Measurements from ENCODE around the gene TOE1.
"Not testable (repeated sequence)": the region's sequence is repeated elsewhere in the genome, so short reads cannot be mapped to it uniquely, and the experiment has no call there.

TOE1 gene

DNA sequence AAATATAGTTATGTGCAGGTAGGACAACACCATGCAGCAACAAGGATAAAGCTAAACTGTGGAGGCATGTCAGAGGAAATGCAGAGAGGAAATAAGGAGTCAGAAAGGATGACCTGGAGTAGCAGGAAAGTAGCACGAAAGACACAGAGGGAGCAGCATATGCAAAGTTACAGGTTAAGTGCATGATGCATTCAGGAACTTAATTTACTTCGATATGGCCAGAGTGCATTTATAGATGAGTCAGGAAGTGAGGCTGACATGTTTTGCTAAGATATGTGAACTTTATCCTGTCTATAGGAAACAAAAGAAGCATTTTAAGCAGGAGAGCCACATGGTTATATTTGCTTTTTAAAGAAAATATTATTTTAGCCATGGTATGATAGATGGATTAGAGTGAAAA, 15.7 kb downstream of the TOE1 start:
- no peak for DNase-seq

GRCh38 chr1:45356186-45356585, 16.2 kb downstream of the TOE1 start:
- DNase-seq, result no peak

- peak; percentile 66 for DNase-seq
These were observed 20.0 kb downstream of the TOE1 start for GRCh38 chr1:45359882-45360513.

DNA sequence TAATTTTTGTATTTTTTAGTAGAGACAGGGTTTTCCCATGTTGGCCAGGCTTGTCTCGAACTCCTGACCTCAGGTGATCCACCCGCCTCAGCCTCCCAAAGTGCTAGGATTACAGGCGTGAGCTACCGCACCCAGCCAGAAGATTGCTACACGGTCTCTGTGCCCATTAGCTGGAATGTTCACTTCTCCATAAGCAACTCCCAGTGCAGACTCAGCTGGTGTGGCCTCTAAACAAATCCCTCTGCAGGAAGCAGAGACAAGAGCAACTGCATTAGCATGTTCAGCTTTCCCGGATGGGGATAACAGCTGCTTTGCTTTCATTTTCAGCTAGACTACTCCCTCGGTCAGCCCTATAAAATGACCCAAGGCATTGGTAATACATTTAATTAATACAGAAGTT, 21.0 kb downstream of the TOE1 start:
- not testable (repeated sequence) for DNase-seq

DNA sequence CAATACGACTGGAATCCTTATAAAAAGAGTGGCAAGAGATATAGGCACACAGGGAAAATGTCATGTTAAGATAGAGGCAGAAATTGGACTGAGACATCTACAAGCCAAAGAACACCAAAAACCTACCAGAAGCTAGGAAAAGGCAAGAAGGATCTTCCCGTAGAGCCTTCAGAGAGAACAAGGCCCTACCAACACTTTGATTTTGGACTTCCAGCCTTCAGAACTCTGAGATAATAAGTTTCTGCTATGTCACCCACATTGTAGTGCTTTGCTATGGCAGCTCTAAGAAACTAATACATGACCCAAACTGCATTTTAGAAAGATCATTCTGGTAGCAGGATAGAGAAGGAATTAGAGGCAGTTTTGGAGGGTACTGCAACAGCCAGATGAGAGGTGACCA, 24.3 kb downstream of the TOE1 start:
- no peak for DNase-seq

GRCh38 chr1:45365051-45365450, 25.1 kb downstream of the TOE1 start:
- no peak for DNase-seq

- DNase-seq, result no peak
These were observed 30.6 kb downstream of the TOE1 start for GRCh38 chr1:45370575-45370974.

- no peak for DNase-seq
These were observed 33.6 kb downstream of the TOE1 start for GRCh38 chr1:45373573-45373972.

GRCh38 chr1:45375104-45376090, 35.4 kb downstream of the TOE1 start:
- DNase-seq, result no peak

- no peak for DNase-seq
These were observed 38.2 kb downstream of the TOE1 start for GRCh38 chr1:45378184-45378583.

GRCh38 chr1:45379524-45379923, 39.6 kb downstream of the TOE1 start:
- no peak for DNase-seq

DNA sequence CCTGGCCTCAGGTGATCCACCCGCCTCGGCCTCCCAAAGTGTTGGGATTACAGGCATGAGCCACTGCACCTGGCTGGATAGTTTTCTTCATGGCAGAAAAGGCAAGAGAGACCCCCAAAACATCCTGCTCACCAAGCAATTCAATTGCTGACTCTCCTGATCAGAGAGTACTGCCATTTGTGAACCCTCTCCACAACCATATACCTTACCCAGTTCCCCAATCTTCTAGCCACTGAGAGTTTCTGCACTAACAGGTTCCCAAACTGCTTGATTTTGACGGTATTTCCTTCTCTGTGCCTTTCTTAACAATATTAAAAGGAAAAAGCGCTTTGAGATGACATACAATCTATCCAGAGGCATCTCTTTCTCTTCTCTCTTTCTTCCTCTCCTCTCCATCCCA, 40.2 kb downstream of the TOE1 start:
- no peak for DNase-seq

GRCh38 chr1:45380730-45381129, 40.8 kb downstream of the TOE1 start:
- no peak for DNase-seq

DNA sequence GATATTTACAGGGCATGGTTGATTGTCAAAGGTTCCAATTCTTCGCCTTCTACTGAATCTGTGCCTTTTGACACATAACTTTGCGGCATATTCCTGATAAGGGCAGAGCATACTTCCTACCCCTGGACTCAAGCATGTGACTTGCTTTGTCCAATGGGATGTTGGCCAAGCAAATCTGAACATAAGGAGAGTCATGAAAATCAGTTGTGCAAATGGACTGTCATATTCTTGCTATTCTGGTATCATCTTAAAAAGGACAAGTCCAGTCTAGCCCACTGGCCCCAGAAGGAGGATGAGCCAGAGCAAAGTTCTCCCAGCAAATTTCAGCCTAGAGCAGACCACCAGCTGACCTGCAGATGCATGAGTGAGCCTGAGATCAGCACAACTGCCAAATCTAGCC, 41.3 kb downstream of the TOE1 start:
- no peak for DNase-seq

DNA sequence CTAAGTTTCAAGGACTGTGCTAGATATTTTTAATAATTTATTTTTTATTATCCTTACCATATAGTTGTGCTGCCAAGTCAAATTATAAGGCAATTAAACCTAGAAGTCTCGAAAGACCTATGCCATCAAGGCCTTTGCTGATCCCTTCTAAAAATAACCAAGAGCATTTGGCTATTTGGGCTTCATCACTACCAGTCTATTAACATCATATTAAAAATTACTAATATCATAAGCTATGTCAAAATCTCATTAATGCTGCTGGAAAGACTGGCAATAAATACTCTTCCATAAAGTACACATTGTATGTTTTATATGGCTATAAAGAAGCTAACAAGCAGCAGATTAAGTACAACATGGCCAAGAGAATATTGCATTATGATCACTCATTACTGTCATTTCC, 43.2 kb downstream of the TOE1 start:
- DNase-seq, result no peak

DNA sequence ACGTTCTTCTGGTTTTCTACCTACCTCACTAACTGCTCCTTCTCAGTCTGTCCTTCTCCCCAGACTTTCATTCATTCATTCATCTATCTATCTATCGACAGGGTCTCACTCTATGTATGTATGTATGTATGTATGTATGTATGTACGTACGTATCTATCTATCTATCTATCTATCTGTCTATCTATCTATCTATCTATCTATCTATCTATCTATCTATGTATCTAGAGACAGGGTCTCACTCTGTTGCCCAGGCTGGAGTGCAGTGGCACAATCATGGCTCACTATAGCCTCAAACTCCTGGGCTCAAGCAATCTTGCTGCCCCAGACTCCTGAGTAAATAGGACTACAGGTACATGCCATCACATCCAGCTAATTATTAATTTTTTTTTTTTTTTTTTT, 44.2 kb downstream of the TOE1 start:
- not testable (repeated sequence) for DNase-seq

- DNase-seq, result no peak
These were observed 45.3 kb downstream of the TOE1 start for GRCh38 chr1:45385302-45385701.

DNA sequence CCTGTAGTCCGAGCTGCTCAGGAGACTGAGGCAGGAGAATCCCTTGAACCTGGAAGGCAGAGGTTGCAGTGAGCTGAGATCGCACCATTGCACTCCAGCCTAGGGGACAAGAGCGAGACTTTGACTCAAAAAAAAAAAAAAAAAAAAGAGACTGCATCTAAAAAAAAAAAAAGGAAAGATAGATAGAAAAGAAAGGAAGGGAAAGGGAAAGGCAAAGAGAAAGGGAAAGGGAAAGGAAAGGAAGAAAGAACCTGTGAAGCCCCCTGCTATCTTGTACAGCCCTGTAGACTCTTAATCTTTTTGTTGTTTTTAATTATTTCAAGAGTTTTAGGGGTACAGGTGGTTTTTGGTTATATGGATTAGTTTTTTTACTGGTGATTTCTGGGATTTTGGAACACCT, 46.2 kb downstream of the TOE1 start:
- DNase-seq, result no peak
